Measurements from ENCODE around the gene EXOC1.
"Not testable (repeated sequence)": the region's sequence is repeated elsewhere in the genome, so short reads cannot be mapped to it uniquely, and the experiment has no call there.

Gene EXOC1

GRCh38 chr4:55827582-55827981 lies 25.9 kb upstream of the EXOC1 start:
- Histone ChIP-seq H3K4me3 (ENCODE audit: insufficient read depth, low read depth, low read length, poor library complexity, severe bottlenecking) (no peak overlapping the region), H3K27ac (ENCODE audit: insufficient read depth, low read length, poor library complexity, severe bottlenecking) (no peak overlapping the region), H3K27me3 (replicated peaks; ENCODE audit: control insufficient read depth, insufficient read depth, low read length, poor library complexity, severe bottlenecking) (no peaks in the 10 kb centered on the region), H3K36me3 (ENCODE audit: control insufficient read depth, insufficient read depth, low read length) (no peaks in the 10 kb centered on the region), H3K4me1 (ENCODE audit: control insufficient read depth, insufficient read depth, low read length, poor library complexity, severe bottlenecking) (no peaks in the 10 kb centered on the region), H3K9me3 (ENCODE audit: control insufficient read depth, low read length) (no peaks in the 10 kb centered on the region)
- no peak for DNase-seq

DNA sequence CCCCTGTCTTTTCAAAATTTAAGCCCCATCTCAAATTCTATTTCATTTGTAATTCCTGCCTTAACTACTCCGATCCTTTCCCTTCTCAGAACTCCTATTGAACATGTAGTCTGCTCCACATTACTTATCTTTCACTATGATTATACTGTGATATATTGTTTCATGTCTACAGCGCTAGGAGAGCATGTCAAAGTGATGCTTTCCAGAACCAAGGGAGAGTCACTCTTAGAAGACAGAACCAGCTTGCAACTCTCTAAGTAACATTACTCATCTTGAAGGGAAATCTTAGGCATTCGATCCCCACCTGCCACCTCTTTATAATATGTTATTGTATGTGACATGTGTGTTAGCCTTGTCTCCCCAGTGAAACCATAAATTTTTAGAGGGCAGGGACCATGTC lies 23.4 kb upstream of the EXOC1 start:
- no peaks in the 10 kb centered on the region for H3K27me3 ChIP-seq (replicated peaks; ENCODE audit: control insufficient read depth, insufficient read depth, low read length, poor library complexity, severe bottlenecking)
- no peaks in the 10 kb centered on the region for H3K4me1 ChIP-seq (ENCODE audit: control insufficient read depth, insufficient read depth, low read length, poor library complexity, severe bottlenecking)
- no peaks in the 10 kb centered on the region for H3K36me3 ChIP-seq (ENCODE audit: control insufficient read depth, insufficient read depth, low read length)
- no peak overlapping the region for H3K27ac ChIP-seq (ENCODE audit: insufficient read depth, low read length, poor library complexity, severe bottlenecking)
- no peaks in the 10 kb centered on the region for H3K9me3 ChIP-seq (ENCODE audit: control insufficient read depth, low read length)
- no peak for DNase-seq
- H3K4me3 ChIP-seq (ENCODE audit: insufficient read depth, low read depth, low read length, poor library complexity, severe bottlenecking), result no peak overlapping the region

DNA sequence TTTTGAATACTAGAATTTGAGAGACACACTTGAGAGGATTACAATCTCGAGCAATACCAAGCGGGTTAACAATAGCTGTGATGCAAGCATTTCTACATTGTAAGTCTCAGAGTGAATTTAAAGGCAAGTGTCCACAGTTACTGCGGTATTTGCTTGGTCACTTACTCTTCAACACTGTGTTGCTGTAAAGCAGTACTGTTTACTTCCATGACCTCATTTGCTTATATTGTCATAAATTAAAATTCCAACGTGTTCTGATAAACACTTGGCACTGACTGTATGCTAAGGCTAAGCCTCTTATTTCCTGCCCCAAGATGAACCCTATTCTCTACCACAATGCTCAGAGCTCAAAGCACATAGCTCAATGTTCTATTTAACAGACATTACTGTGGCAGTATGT lies 22.7 kb upstream of the EXOC1 start:
- H3K4me3 ChIP-seq (ENCODE audit: insufficient read depth, low read depth, low read length, poor library complexity, severe bottlenecking), result no peak overlapping the region
- DNase-seq, result no peak

GRCh38 chr4:55834086-55834795 lies 19.2 kb upstream of the EXOC1 start:
- DNase-seq, result no peak

More for the DNA sequence above, 22.7 kb upstream of the EXOC1 start:
- Histone ChIP-seq H3K9me3 (ENCODE audit: control insufficient read depth, low read length) (no peaks in the 10 kb centered on the region), H3K27ac (ENCODE audit: insufficient read depth, low read length, poor library complexity, severe bottlenecking) (no peak overlapping the region), H3K4me1 (ENCODE audit: control insufficient read depth, insufficient read depth, low read length, poor library complexity, severe bottlenecking) (no peaks in the 10 kb centered on the region), H3K36me3 (ENCODE audit: control insufficient read depth, insufficient read depth, low read length) (no peaks in the 10 kb centered on the region), H3K27me3 (replicated peaks; ENCODE audit: control insufficient read depth, insufficient read depth, low read length, poor library complexity, severe bottlenecking) (no peaks in the 10 kb centered on the region)

DNA sequence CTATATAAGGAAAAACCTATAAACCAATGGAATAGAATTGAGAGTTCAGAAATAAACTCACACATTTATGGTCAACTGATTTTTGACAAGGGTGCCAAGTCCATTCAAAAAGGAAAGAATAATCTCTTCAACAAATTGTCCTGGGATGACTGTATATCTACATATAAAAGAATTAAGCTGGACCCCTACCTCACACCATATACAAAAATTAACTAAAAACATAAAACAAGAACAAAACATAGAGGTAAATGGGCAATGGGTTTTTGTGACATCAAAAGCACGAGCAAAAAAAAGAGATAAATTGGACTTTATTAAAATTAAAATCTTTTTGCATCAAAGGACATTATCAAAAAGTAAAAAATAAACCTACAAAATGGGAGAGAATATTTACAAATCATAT lies 15.5 kb upstream of the EXOC1 start:
- H3K9me3 ChIP-seq (ENCODE audit: control insufficient read depth, low read length), result peaks cover 3% of the 10 kb centered on the region
- no peaks in the 10 kb centered on the region for H3K36me3 ChIP-seq (ENCODE audit: control insufficient read depth, insufficient read depth, low read length)
- H3K27me3 ChIP-seq (replicated peaks; ENCODE audit: control insufficient read depth, insufficient read depth, low read length, poor library complexity, severe bottlenecking), result peaks cover 3% of the 10 kb centered on the region
- H3K27ac ChIP-seq (ENCODE audit: insufficient read depth, low read length, poor library complexity, severe bottlenecking), result no peak overlapping the region
- DNase-seq, result no peak
- H3K4me3 ChIP-seq (ENCODE audit: insufficient read depth, low read depth, low read length, poor library complexity, severe bottlenecking), result no peak overlapping the region
- H3K4me1 ChIP-seq (ENCODE audit: control insufficient read depth, insufficient read depth, low read length, poor library complexity, severe bottlenecking), result no peaks in the 10 kb centered on the region

More at GRCh38 chr4:55834086-55834795, 19.2 kb upstream of the EXOC1 start:
- no peaks in the 10 kb centered on the region for H3K27me3 ChIP-seq (replicated peaks; ENCODE audit: control insufficient read depth, insufficient read depth, low read length, poor library complexity, severe bottlenecking)
- no peak overlapping the region for H3K4me3 ChIP-seq (ENCODE audit: insufficient read depth, low read depth, low read length, poor library complexity, severe bottlenecking)
- no peaks in the 10 kb centered on the region for H3K36me3 ChIP-seq (ENCODE audit: control insufficient read depth, insufficient read depth, low read length)
- no peaks in the 10 kb centered on the region for H3K4me1 ChIP-seq (ENCODE audit: control insufficient read depth, insufficient read depth, low read length, poor library complexity, severe bottlenecking)
- H3K9me3 ChIP-seq (ENCODE audit: control insufficient read depth, low read length), result peaks cover 3% of the 10 kb centered on the region
- no peak overlapping the region for H3K27ac ChIP-seq (ENCODE audit: insufficient read depth, low read length, poor library complexity, severe bottlenecking)

- peaks cover 3% of the 10 kb centered on the region for H3K27me3 ChIP-seq (replicated peaks; ENCODE audit: control insufficient read depth, insufficient read depth, low read length, poor library complexity, severe bottlenecking)
- DNase-seq, result no peak
- H3K4me1 ChIP-seq (ENCODE audit: control insufficient read depth, insufficient read depth, low read length, poor library complexity, severe bottlenecking), result no peaks in the 10 kb centered on the region
- no peak overlapping the region for H3K4me3 ChIP-seq (ENCODE audit: insufficient read depth, low read depth, low read length, poor library complexity, severe bottlenecking)
- no peak overlapping the region for H3K27ac ChIP-seq (ENCODE audit: insufficient read depth, low read length, poor library complexity, severe bottlenecking)
- H3K36me3 ChIP-seq (ENCODE audit: control insufficient read depth, insufficient read depth, low read length), result no peaks in the 10 kb centered on the region
- H3K9me3 ChIP-seq (ENCODE audit: control insufficient read depth, low read length), result peaks cover 3% of the 10 kb centered on the region
Observed at GRCh38 chr4:55838356-55838755, 15.1 kb upstream of the EXOC1 start.

DNA sequence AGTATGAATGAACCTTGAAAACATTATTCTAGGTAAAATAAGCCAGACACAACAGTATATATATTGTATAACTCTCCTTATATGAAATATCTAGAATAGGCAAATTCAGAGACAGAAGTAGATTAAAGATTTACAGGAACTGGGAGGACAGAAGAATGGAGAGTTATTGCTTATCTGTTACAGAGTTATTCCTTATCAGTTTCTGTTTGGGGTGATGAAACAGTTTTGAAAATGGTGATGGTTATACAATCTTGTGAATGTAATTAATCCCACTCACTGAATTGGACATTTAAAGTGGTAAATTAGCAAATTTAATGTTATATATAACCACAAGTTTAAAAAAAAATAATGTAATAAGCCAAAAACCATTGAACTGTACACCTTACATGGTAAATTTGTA lies 14.5 kb upstream of the EXOC1 start:
- Histone ChIP-seq H3K9me3 (ENCODE audit: control insufficient read depth, low read length) (peaks cover 3% of the 10 kb centered on the region), H3K27me3 (replicated peaks; ENCODE audit: control insufficient read depth, insufficient read depth, low read length, poor library complexity, severe bottlenecking) (peaks cover 3% of the 10 kb centered on the region), H3K27ac (ENCODE audit: insufficient read depth, low read length, poor library complexity, severe bottlenecking) (no peak overlapping the region), H3K4me1 (ENCODE audit: control insufficient read depth, insufficient read depth, low read length, poor library complexity, severe bottlenecking) (no peaks in the 10 kb centered on the region), H3K36me3 (ENCODE audit: control insufficient read depth, insufficient read depth, low read length) (no peaks in the 10 kb centered on the region), H3K4me3 (ENCODE audit: insufficient read depth, low read depth, low read length, poor library complexity, severe bottlenecking) (no peak overlapping the region)
- DNase-seq, result no peak

- Histone ChIP-seq H3K27ac (ENCODE audit: insufficient read depth, low read length, poor library complexity, severe bottlenecking) (no peak overlapping the region), H3K4me3 (ENCODE audit: insufficient read depth, low read depth, low read length, poor library complexity, severe bottlenecking) (no peak overlapping the region), H3K9me3 (ENCODE audit: control insufficient read depth, low read length) (peaks cover 3% of the 10 kb centered on the region), H3K4me1 (ENCODE audit: control insufficient read depth, insufficient read depth, low read length, poor library complexity, severe bottlenecking) (no peaks in the 10 kb centered on the region), H3K36me3 (ENCODE audit: control insufficient read depth, insufficient read depth, low read length) (no peaks in the 10 kb centered on the region), H3K27me3 (replicated peaks; ENCODE audit: control insufficient read depth, insufficient read depth, low read length, poor library complexity, severe bottlenecking) (peaks cover 3% of the 10 kb centered on the region)
- no peak for DNase-seq
Observed at GRCh38 chr4:55840956-55841355, 12.5 kb upstream of the EXOC1 start.

- H3K27ac ChIP-seq (ENCODE audit: insufficient read depth, low read length, poor library complexity, severe bottlenecking); DNase-seq; H3K27me3 ChIP-seq (replicated peaks; ENCODE audit: control insufficient read depth, insufficient read depth, low read length, poor library complexity, severe bottlenecking); H3K4me1 ChIP-seq (ENCODE audit: control insufficient read depth, insufficient read depth, low read length, poor library complexity, severe bottlenecking); H3K36me3 ChIP-seq (ENCODE audit: control insufficient read depth, insufficient read depth, low read length); H3K4me3 ChIP-seq (ENCODE audit: insufficient read depth, low read depth, low read length, poor library complexity, severe bottlenecking); H3K9me3 ChIP-seq (ENCODE audit: control insufficient read depth, low read length): not testable (repeated sequence)
Observed at GRCh38 chr4:55841373-55842239, 11.8 kb upstream of the EXOC1 start.

GRCh38 chr4:55842312-55842711 lies 11.1 kb upstream of the EXOC1 start:
- H3K4me3 ChIP-seq (ENCODE audit: insufficient read depth, low read depth, low read length, poor library complexity, severe bottlenecking); H3K27me3 ChIP-seq (replicated peaks; ENCODE audit: control insufficient read depth, insufficient read depth, low read length, poor library complexity, severe bottlenecking); DNase-seq; H3K9me3 ChIP-seq (ENCODE audit: control insufficient read depth, low read length); H3K27ac ChIP-seq (ENCODE audit: insufficient read depth, low read length, poor library complexity, severe bottlenecking); H3K4me1 ChIP-seq (ENCODE audit: control insufficient read depth, insufficient read depth, low read length, poor library complexity, severe bottlenecking); H3K36me3 ChIP-seq (ENCODE audit: control insufficient read depth, insufficient read depth, low read length): not testable (repeated sequence)
